ENCODE data around the gene DCAF5.
"Not testable (repeated sequence)": the region's sequence is repeated elsewhere in the genome, so short reads cannot be mapped to it uniquely, and the experiment has no call there.

The DCAF5 gene

GRCh38 chr14:69152902-69153151, at the start of gene DCAF5:
DCAF5 (minus strand) TSS chr14:69153119; CDS start chr14:69152978, 141 bp downstream.
- peak; percentile 69 to 87 (median 80) for DNase-seq

DNA sequence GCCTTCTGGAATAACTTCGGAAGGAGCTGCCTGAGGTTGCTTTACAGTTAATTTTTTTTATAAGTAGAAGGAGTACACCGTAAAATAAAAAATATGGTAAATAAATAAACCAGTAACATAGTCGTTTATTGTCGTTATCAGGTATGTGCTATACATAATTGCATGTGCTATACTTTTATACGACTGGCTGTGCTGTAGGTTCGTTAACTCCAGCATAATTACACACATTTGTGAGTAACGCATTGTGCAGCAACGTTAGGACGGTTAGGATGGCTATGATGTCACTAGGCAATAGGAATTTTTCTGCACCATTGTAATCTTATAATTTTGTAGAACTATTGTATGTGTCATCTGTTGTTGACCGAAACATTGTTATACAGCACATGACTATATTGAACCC, 46.9 kb upstream of the DCAF5 start:
- DNase-seq: no peak

DNA sequence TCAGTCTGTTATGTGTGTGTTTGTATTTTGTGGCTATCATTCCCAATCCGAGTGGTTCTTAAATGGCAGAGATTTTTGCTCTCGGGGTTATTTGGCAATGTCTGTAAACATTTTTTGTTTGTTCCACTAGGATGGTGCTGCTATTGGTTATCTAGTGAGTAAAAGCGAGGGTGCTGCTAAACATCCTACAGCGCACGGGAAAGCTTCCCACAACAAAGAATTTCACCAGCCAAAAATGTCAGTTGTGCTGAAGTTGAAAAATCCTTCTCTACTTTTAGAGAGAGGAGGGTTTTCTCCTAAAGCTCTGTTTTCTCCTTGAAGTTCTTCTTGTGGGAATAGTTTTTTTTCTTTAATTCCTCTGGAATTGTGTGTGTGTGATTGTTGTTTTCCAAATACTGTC, 40.8 kb upstream of the DCAF5 start:
- no peak for DNase-seq

GRCh38 chr14:69191340-69192111, 38.6 kb upstream of the DCAF5 start, which contains the start of gene EXD2:
EXD2 (plus strand) TSS chr14:69191498; CDS start chr14:69209471, 17,973 bp downstream.
- peak; percentile 35 to 44 (median 38) for DNase-seq

DNA sequence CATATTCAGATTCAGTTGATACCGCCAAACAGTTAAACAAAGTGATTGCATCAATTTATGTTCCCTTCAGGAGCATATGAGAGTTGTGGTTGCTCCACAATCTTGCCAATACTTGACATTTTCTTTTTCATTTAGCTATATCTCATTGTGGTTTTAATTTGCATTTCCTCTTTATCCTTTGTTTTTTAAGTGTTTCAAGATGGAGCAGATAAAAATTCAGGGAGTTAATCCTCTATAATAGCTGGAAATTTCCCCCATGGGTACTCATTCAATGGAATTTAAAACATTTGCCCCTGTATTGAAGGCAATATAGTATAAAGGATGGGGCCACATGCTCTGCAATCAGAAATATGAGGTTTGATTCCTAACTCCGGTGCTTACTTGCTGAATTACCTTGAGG, 37.3 kb upstream of the DCAF5 start:
- no peak for DNase-seq

GRCh38 chr14:69183735-69184134, 30.8 kb upstream of the DCAF5 start:
- DNase-seq: no peak

DNA sequence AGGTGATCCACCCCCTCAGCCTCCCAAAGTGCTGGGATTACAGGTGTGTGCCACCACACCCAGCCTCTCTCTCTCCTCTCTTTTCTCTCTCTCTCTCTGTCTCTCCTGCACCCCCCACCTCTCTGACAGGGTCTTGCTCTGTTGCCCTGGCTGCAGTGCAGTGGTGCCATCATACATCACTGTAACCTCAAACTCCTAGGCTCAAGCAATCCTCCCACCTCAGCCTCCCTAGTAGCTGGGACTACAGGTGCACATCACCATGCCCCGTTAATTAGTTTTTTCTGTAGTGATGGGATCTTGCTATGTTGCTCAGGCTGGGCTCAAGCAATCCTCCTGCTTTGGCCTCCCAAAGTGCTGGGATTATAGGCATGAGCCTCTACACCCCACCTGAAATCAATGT, 29.7 kb upstream of the DCAF5 start:
- not testable (repeated sequence) for DNase-seq

- no peak for DNase-seq
Measured at GRCh38 chr14:69181491-69181890, 28.6 kb upstream of the DCAF5 start.

DNA sequence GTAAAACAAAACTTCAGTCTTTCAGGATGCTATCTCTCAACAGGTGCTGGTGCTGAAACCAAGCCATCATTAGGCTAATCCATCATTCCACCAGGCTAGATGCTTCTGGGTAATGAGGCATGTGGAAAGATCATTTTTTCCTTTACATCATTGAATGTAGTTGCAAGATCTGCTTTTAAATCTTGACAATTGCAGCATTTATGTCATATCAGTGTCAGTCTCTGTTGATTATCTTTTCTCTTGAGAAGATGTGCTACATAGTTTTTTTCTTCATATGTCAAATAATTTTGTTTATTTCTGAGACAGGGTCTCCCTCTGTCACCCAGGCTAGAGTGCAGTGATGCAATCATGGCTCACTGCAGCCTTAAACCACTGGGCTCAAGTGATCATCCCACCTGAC, 22.2 kb upstream of the DCAF5 start:
- DNase-seq: no peak

DNA sequence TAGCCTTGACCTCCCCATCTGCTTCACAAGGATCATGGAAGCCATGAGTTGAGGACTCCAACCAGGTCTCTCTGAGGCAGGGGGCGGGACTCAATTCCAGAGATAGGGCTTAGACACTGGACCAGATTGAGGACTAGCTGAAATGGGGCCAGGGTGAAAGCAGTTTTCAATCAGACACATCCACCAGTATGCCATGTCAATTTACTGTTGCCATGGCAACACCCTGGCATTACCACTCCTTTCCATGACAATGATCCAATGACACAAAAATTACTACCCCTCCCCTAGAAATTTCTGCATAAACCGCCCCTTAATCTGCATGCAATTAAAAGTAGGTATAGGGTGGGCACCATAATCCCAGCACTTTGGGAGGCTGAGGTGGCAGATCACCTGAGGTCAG, 18.6 kb upstream of the DCAF5 start:
- no peak for DNase-seq

- no peak for DNase-seq
Measured at GRCh38 chr14:69170839-69171238, 17.9 kb upstream of the DCAF5 start.

DNA sequence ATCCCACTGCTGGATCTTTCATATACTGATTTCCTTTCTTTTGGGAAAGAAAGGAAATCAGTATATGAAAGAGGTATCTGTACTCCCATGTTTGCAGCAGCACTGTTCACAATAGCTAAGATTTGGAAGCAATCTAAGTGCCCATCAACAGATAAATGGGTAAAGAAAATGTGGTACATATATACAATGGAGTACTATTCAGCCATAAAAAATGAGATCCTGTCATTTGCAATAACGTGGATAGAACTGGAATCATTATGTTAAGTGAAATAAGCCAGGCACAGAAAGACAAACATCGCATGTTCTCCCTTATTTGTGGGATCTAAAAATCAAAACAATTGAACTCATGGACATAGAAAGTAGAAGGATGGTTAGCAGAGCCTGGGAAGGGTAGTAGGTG, 12.9 kb upstream of the DCAF5 start:
- DNase-seq: not testable (repeated sequence)

DNA sequence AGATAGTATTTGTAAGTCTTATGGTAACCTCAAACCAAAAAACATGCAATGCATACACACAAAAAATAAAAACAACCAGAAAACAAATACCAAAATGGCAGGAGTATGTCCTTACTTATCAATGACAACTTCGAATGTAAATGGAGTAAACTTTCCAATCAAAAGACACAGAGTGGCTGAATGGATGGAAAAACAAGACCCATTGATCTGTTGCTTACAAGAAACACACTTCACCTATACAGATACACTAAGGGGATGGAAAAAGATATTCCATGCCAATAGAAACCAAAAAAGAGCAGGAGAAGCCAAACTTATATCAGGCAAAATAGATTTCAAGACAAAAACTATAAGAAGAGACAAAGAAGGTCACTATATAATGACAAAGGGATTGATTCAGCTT, 8.7 kb upstream of the DCAF5 start:
- DNase-seq: no peak

GRCh38 chr14:69156224-69156623, 3.3 kb upstream of the DCAF5 start:
- no peak for DNase-seq

DNA sequence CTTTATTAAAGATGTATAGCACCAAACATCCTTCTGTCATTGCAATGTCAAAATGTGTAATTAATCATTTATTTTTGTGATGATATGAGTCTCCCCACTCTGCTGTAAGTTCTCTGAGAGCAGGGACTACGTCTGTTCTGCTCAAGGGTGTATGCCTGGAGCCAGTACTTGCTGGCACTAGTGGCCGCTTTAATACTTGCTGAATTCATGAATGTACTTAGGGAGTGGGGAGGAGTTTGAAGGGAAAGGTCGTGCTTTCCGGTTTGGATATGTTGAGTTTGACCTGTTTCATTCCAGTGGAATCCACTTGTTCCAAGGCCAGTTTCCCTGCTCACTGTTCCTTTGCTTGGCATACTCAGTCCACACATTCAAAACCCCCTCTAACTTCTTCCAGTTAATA, 1.9 kb upstream of the DCAF5 start:
- DNase-seq: no peak

DNA sequence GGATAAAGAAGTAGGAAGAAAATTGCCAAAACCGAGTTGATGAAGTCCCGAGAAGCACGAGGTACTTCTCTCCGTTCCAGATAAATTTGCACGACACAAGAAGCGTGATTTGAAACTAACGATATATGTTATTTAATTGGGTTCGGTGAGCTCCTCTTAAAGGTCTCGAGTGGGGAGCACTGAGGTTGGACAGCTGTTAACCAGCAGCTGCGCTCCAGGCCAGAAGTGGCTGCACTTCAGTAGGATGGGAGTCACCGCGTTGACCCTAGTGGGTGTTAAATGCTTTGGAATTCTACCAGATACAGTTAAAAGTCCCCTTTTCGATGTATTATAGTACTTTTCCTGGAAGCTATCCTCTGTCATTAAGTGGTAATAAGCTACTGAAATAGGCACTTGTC, 953 bp upstream of the DCAF5 start:
- DNase-seq: no peak

DNA sequence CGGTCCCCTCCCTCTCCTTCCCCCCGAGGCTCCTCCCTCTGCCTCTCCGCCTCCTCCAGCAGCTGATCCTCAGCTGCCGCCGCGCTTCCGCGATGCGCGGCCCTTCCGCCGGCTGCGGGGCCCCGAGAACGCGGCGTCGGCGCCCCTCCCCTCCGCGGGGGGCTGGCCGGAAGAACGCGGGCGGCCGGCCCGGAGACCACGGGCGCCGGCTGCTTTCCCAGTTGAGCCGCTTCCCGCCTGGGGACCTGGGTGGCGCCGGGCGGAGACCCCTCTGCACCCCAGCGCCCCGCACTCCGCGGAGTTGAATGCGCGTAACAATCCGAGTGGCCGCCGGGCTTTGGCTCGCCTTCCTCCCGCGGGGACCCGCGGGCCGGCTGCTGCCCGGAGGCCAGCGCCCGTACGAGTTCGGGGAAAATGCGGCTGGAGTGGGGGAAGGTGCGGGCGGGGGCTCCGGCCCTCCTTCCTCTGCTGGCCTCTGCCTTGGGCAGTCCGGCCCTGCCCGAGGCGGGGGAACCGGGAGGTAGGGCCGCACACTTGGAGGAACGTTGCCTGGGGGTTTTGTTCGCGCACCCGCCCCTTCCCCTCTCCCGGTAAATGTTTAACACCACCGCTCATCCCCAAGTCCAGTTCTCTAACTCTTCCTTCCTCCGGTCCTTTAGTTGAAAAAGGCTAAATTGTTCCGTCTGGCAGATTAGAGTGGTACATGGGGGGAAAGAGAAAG, 393 bp upstream of the DCAF5 start:
- DNase-seq: no peak

DNA sequence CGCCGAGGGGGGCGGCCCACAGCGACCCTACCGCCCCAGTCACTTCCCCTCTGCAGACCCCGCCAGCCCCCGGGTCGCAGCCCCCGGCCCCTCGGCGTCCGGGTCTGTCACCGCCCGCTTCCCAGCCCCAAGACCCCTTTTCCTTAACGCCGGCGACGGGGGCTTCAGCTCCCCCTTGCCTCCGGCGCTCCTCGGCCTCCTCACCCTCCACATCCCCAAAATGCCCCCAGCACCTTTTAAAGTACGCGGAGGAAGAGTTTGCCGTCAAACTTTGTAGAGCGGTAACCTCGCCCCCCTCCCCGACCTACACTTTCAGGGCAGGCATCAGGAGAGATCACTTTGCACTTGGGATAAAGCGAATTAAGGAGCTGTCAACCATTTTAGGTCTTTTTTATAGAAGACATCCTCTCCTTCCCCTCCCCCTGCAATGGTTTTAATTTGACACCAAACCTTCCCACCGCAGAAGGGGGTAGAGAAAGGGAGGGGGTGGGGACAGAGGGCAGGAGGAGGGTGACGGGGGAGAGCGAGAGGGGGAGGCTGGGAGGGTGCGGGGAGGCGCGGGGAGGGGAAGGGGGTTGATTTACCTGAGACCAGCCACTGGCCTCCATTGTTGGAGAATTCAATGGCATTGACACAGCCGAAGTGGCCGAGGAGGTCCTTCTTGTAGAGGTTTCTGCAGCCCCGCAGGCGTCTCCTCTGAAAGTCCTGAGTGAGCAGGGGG, 578 bp downstream of the DCAF5 start:
- peak in 2 of 4 experiments; percentile 18 to 32 for DNase-seq

DNA sequence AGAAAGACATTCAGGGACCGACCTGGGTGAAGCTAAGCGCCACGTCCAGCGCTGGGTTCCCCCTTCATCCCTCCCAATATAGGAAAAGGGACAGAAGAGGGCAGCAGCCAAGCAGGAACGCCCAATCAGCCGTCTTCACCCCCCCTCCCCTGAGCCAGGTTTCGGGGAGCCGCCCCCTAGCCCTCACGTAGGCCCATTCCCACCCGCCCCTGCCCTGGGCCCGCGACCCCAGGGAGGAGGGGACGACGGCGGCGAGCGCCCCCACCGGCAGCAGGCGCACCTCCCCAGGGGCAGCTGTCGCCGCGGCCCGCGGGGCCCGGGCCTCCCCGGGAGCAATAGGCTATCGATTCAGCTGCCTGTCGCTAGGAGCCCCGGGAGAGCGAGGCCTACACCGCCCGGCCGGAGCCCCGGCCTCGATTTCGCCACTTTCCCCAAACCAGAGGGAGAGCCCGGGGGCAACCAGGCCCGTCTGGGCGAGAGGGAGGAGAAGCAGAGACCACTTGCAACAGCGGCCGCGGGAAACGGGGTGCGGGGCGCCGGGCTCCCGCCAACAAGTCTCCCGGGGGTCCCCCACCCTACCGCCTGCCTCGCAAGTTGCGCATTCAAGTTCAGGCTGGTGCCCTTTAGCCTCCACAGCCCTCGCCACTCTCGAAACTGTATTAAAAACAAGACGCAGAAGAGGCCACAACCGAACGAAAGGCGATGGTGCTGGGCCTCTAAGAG, 1.3 kb downstream of the DCAF5 start:
- DNase-seq: peak; percentile 44 to 64 (median 55)

DNA sequence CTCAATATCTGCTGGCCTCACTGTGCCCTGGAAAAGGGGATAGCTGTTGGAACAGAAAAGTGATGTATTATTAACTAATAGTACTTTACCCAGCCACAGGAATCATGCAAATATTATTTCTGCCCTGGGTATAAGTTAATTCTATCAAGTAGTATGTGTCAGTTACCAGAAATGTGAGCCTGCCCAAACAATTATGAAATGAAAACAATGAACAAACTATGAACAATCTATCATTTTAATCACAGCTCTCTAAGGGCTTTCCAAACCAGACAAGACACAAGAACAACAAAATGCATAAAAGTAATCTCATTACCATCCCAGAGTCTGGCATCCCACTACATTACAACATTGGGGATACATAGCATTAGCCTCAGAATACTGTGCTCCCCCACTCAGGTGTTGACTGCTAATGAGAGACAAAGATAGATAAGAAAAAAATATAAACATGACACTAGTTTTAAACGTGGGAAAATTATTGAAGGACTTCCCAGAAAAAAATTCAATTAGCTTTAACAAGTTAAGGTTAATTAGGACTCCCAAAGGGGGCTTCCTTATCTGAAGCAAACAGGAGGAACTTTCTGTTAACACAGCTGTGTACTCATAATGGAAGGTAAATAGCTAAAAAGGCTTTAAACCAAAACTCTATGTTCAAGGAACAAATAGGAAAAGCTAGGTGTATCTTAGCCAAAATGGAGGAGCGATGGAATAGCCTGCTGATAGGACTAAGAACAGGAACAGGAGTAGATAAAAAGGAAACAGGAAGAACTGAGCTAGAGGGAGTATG, 3.3 kb downstream of the DCAF5 start:
- no peak for DNase-seq

- no peak for DNase-seq
Measured at GRCh38 chr14:69142101-69142500, 10.8 kb downstream of the DCAF5 start.

GRCh38 chr14:69141550-69141949, 11.4 kb downstream of the DCAF5 start:
- DNase-seq: no peak

Measured in activated CD4-positive, CD25-positive, alpha-beta regulatory T cell (primary cell).